Cardiac fibroblast (primary cell): Measurements from ENCODE around the gene DYTN.
A peak's percentile ranks its signal among the peaks of the same experiment; 100 is the strongest.

ENCODE experiments used
- DNase-seq, 2 donors: peaks; one replicate each; pipeline versions ENCODE4 v3.0.0 to v3.0.0-alpha.2; 2010; ENCODE audit warnings: low read depth in 2 of 2
- H3K4me3 ChIP-seq, 2 donors: replicated peaks in 1 of 2; 1 replicate in 1 of 2; 2 replicates in 1 of 2; pipeline ENCODE4 v1.5.1; 2011; ENCODE audit warnings: low read depth in 2 of 2, low read length in 2 of 2, mild to moderate bottlenecking in 2 of 2, moderate library complexity in 1 of 2
- TF ChIP-seq, protein P1 (sequence below): IDR thresholded peaks from one replicate; pipeline ENCODE4 v1.5.1; 2011; ENCODE audit warnings: low read depth, mild to moderate bottlenecking, low read length, inconsistent platforms

The DYTN gene, protein sequence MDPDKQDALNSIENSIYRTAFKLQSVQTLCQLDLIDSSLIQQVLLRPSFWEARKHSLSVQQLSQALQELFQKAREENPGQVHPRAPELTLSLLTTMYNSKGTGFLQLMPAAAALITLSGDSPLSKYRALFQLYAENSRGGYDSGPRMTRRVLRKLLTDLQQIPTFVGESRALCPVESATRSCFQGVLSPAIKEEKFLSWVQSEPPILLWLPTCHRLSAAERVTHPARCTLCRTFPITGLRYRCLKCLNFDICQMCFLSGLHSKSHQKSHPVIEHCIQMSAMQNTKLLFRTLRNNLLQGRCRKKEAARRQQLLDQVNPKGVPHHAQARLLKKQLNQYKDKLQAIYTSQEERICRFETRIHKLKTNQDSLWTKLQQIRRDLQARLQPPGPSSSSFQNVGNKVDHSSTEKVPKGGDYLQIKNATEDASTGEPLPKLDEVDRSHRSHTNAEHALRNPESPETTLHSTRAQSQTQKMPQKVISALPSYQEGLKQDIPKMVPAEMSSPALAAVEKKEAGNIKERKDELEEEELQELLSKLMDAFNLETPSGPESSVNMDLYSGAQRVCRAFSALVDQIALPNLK

DNA sequence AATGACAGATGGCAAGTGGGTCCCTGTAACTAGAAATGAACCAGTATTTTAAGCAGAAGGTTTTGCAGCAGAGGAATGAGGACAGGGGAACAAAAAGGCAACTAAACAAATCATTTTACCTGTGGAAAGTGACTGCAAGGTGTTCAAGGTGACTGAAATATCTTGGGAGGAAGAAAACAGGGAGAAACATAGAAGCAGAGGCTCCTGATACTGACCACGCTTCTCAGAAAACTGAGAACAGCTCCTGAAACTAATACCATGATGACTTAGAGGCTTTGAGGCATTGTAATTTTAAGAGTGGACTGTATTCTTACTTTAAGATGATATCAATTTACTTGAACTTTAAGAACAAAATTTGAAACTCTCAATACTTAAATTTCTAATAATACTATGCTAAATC is at the start of gene DYTN:
Gene DYTN, minus strand, starts transcription at position 101 of the 400 bp plus-strand sequence. CDS start 117 bp downstream, outside the sequence.
- TF ChIP-seq, protein P1, sequence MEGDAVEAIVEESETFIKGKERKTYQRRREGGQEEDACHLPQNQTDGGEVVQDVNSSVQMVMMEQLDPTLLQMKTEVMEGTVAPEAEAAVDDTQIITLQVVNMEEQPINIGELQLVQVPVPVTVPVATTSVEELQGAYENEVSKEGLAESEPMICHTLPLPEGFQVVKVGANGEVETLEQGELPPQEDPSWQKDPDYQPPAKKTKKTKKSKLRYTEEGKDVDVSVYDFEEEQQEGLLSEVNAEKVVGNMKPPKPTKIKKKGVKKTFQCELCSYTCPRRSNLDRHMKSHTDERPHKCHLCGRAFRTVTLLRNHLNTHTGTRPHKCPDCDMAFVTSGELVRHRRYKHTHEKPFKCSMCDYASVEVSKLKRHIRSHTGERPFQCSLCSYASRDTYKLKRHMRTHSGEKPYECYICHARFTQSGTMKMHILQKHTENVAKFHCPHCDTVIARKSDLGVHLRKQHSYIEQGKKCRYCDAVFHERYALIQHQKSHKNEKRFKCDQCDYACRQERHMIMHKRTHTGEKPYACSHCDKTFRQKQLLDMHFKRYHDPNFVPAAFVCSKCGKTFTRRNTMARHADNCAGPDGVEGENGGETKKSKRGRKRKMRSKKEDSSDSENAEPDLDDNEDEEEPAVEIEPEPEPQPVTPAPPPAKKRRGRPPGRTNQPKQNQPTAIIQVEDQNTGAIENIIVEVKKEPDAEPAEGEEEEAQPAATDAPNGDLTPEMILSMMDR: no peak
- no peak for DNase-seq

DNA sequence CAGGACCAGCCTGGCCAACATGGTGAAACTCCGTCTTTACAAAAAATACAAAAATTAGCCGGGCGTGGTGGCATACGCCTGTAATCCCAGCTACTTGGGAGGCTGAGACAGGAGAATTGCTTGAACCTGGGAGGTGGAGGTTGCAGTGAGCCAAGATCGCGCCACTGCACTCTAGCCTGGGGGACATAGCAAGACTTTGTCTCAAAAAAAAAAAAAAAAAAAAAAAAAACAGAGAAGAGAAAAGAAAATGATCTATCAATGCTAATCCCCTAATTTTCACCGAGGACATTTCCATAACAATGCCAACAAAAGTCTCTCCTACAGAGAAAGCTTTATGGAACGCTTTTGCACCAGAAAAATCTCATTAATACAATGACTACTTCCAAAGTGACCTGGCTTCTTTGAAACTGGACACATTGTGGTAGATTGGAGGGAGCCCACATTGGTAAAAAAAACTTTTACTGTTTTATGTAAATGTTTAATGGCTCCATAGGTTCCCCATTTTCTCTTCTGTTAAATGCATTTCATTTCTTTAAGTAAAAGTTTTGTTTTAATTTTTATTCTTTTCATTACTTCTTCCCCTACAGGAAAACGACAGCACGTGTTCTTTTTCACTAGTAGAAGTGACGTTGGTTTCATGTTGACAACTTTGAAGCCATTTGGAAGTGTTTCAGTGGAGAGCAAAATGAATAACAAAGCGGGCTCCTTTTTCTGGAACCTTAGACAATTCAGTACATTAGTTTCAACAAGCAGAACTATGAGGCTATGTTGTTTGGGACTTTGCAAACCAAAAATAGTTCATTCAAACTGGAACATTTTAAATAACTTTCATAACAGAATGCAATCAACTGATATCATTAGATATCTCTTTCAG is 48.1 kb upstream of the DYTN start:
- H3K4me3 ChIP-seq: peak overlapping the region; percentile 71 to 72
- TF ChIP-seq, protein P1: no peak
- DNase-seq: no peak

More for the DNA sequence above, at the start of gene DYTN:
- no peak within 1 kb of the TSS for H3K4me3 ChIP-seq

DNA sequence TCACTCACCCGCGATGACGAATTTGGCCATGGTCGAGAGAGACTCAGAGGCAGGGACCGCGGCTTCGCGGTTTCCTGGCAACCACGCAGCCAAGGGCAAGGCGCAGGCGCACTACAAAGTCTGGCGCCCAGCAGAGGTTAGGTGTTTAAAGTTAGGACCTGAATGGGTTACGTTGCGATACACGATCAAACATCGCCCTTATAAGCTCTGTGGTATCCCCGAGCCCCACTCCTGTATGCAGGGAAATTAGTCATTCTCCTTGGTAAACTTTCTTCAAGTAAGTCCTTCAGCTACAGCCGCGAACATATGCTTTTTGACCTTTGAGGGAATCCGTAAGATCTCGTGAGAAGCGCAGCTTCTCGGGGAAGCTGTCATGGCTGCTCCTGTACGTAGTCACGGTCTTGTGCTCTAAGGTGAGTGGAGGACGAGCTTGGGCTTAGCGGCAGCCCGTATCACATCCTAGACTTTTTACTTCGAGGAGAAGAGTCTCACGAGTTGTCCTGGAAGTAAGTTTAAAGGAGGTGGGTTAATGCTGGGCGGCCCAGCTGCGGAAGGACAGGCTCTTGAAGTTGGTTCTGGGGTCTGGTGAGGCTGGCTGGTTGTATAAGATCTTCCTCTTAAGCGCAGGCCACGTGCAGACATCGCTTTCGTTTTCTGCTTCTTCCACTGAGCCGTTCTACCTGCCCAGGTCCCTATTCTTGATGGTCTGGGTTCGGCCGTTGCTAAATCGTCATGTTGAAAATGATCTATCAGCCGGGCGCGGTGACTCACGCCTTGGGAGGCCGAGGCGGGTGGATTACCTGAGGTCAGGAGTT is 47.3 kb upstream of the DYTN start, which contains the start of the genes FASTKD2 and MDH1B:
Gene FASTKD2, plus strand, starts transcription at position 365 of the 815 bp plus-strand sequence. CDS start 1,088 bp downstream, outside the sequence.
Gene MDH1B, minus strand, starts transcription at position 87 of the 815 bp plus-strand sequence. Its CDS starts 57 bp downstream, at position 30.
- TF ChIP-seq, protein P1: no peak
- peak within 1 kb of the TSS; percentile 71 to 72 for H3K4me3 ChIP-seq
- DNase-seq: peak; percentile 96 to 98

DNA sequence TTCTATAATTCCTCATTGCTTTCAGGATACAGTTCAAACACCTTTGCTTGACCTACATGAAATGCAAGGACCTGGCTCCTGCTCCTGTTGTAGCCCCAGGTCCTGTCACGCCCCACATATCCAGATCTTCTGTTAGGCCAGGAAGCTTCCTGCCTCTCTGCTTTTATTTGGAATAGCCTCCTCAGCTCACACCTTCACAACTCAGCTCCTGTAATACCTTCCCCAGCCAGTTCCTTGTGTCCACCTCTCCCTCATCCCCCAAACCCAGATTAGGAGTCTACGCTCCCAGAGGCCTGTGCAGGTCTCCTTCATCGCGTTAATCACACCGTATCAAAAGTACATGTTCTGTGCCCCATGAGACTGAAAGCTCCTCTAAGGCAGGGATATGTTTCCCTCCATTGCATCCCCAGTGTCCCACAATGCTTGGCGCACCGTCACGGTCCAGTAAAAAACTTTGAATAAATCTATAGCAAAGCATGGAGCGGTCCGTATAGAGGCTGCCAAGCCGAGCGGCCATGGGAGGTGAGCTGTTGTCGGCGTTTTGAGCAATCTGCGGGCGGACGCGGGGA is 46.6 kb upstream of the DYTN start:
- TF ChIP-seq, protein P1: no peak
- peak overlapping the region; percentile 71 to 72 for H3K4me3 ChIP-seq
- DNase-seq: no peak

DNA sequence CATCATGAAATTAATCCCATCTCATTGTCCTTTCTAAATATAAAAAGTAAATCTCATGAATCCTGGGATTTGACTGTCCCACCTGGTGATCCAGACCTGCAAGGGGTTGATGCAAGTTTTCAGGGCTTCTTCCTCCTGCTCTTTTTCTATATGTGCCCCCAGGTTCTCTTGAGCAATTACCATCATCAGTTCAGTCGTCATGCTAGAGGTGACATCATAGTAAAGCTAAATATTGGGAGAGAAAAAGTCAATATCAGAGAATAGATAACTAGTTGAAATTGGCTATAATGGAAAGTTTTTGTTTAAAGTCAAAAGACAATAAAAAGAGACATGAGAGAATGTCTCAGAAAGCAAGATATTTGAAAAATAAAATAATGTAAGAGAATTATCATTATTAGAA is 38.6 kb upstream of the DYTN start:
- no peak for DNase-seq
- H3K4me3 ChIP-seq: no peak overlapping the region
- TF ChIP-seq, protein P1: no peak
